ENCODE data around the gene TRIM47.
"Not testable (repeated sequence)": the region's sequence is repeated elsewhere in the genome, so short reads cannot be mapped to it uniquely, and the experiment has no call there.

The TRIM47 gene

DNA sequence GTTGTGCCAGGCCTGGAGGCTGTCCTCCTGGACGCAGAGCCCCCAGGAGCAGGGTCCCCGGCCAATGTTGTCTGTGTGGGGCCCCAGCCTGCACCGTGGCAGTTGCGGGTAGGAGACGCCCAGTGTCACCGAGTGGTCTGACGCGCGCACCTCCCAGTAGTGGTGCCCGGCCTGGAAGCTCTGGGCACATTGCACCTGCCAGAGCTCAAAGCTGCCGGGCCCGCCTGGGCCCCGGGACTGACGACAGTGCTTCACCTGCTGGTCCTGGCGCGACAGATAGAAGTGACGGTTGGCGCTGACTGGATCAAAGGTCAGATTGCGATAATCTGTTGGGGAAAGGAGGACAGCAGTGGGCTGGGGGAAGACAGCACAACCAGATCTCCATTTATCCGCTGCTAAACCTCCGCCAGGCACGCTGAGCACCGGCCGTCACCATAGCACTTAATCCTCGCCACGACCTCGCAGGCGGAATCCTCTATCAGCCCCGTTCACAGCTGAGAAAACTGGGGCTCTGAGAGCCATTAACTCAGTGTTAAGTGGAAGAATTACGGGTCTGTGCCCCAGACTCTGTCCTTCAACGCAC is 12.7 kb upstream of the TRIM47 start:
- no peak for DNase-seq (ENCODE audit: low read depth)
- TF ChIP-seq, protein P1, sequence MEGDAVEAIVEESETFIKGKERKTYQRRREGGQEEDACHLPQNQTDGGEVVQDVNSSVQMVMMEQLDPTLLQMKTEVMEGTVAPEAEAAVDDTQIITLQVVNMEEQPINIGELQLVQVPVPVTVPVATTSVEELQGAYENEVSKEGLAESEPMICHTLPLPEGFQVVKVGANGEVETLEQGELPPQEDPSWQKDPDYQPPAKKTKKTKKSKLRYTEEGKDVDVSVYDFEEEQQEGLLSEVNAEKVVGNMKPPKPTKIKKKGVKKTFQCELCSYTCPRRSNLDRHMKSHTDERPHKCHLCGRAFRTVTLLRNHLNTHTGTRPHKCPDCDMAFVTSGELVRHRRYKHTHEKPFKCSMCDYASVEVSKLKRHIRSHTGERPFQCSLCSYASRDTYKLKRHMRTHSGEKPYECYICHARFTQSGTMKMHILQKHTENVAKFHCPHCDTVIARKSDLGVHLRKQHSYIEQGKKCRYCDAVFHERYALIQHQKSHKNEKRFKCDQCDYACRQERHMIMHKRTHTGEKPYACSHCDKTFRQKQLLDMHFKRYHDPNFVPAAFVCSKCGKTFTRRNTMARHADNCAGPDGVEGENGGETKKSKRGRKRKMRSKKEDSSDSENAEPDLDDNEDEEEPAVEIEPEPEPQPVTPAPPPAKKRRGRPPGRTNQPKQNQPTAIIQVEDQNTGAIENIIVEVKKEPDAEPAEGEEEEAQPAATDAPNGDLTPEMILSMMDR (conservative IDR thresholded peaks at IDR 0.05; ENCODE audit: low read length), result no peak
- no peak overlapping the region for H3K4me3 ChIP-seq (ENCODE audit: low read length)

DNA sequence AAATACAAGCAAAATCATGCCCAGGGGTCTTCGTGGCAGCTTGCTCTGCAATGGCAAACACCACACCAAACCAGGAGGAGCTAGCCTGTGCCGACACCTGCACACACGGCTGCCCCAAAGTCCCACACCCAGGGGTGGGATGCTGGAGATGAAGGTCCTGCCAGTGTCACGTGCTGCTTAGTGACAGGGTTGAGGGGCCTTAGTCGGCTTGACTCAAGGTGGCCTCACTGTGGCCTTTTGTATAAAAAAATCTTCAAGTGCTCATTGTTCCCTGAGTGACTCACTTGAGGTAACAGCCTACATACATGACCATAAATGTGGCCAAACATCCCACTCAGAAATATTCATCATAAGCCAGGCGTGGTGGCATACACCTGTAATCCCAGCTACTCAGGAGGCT is 11.1 kb upstream of the TRIM47 start:
- TF ChIP-seq, protein P1 (conservative IDR thresholded peaks at IDR 0.05; ENCODE audit: low read length), result no peak
- no peak overlapping the region for H3K4me3 ChIP-seq (ENCODE audit: low read length)
- no peak for DNase-seq (ENCODE audit: low read depth)

DNA sequence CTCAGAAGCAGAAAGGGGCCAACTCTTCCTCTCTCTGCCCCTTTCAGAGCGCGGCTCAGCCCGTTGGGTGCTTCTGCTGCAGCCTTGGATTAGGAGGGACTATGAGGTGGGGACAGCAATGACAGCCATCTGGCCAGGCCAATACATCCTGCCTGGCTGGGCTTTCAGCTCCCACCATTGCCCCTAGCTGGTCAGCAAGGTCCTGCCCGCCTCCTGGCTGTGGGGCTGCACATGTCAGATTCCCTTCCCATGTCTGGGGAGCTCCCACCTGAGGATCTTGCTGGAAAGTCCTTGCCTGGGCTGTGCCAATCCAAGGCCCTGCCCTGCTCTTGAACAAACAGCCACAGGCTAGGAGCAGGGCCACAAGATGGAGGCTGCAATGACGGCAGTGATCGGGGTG is 10.1 kb upstream of the TRIM47 start:
- TF ChIP-seq, protein P1 (conservative IDR thresholded peaks at IDR 0.05; ENCODE audit: low read length), result no peak
- H3K4me3 ChIP-seq (ENCODE audit: low read length), result no peak overlapping the region
- no peak for DNase-seq (ENCODE audit: low read depth)

DNA sequence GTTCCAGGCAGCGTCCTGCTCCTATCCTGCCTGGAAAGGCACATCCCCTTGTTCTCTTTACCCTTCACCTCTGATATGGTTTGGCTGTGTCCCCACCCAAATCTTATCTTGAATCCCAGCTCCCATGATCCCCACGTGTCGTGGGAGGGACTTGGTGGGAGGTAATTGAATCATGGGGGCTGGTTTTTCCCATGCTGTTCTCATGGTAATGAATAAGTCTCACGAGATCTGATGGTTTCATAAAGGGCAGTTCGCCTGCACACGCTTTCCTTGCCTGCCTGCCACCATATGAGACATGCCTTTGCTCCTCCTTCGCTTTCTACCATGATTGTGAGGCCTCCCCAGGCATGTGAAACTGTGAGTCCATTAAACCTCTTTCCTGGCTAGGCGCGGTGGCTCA is 7.5 kb upstream of the TRIM47 start:
- DNase-seq (ENCODE audit: low read depth); H3K4me3 ChIP-seq (ENCODE audit: low read length): not testable (repeated sequence)

DNA sequence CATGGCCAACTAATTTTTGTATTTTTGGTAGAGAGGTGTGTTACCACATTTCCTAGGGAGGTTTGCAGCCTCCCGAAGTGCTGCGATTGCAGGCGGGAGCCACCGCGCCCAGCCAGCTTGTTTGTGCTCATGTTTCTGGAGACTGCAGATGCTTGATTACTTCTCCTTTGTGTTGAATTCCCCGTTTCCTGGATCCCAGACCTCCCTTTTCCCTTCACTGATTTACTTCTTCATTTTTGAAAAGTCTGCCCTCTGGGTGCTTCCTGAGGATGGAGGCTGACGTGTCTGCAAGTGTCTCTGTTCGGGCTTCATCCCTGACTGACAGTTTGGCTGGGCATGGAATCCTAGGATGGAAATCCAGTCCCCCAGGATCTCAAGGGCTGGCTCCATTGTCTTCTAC is 7.0 kb upstream of the TRIM47 start:
- TF ChIP-seq, protein P1 (conservative IDR thresholded peaks at IDR 0.05; ENCODE audit: low read length), result no peak
- H3K4me3 ChIP-seq (ENCODE audit: low read length), result no peak overlapping the region
- DNase-seq (ENCODE audit: low read depth), result no peak

DNA sequence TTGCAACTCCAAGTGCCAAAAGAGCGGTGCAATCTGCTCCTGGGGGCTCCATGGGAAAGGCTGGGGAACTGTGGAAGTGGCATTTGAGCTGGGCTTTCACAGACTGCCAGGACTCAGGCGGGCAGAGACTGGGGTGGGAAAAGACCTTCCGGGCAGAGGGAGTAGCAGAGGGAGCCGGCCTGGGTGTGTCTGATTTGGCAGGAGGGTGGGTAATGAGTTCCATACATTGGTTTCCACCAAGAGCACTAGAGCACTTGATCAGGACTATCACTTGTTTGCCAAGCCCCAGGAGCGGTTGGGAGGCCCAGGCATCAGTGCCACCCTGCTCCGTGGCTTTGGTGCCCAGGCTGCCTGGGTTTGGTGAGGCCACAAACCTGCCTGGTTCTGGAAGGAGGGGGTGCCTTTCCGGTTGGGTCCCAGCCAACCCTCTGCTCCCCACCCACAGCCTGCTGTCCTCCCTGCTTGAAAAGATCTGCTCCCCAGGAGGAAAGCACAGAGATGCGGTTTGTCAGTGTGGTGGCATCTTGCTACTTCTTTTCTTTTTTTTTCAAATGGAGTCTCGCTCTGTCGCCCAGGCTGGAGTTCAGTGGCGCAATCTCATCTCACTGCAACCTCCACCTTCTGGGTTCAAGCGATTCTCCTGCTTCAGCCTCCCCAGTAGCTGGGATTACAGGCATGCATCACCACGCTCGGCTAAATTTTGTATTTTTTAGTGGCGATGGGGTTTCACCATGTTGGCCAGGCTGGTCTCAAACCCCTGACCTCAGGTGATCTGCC is 3.5 kb upstream of the TRIM47 start:
- no peak for DNase-seq (ENCODE audit: low read depth)
- no peak overlapping the region for H3K4me3 ChIP-seq (ENCODE audit: low read length)
- TF ChIP-seq, protein P1 (conservative IDR thresholded peaks at IDR 0.05; ENCODE audit: low read length), result no peak

DNA sequence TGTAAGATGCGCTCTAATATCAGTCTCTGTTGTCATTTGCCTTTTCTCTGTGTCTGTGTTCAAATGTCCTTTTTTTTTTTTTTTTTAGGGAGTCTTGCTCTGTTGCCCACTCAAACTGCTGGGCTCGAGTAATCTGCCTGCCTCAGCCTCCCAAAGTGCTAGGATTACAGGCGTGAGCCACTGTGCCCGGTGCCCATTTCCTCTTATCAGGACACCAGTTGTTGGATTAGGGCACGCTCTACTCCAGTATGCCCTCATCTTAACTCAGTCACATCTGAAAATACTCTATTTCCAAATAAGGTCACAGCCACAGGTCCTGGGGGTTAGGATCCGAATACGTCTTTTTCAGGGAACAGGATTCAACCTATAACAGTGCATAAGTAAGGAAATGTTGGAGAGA is 1.9 kb upstream of the TRIM47 start:
- TF ChIP-seq, protein P1 (conservative IDR thresholded peaks at IDR 0.05; ENCODE audit: low read length), result no peak
- no peak overlapping the region for H3K4me3 ChIP-seq (ENCODE audit: low read length)
- no peak for DNase-seq (ENCODE audit: low read depth)

Measured in AG10803 (cell line).